Neural progenitor cell (in vitro differentiated cells): ENCODE results near the gene SLC43A1.

Source experiments
- CTCF ChIP-seq: fragments of 200-600 bp; sonication (generic); IDR thresholded peaks from 2 replicates; pipeline ENCODE4 v1.5.1; 2017; ENCODE audit warnings: antibody characterized with exemption, mild to moderate bottlenecking
- EZH2 ChIP-seq: fragments of 200-600 bp; sonication (generic); IDR thresholded peaks from 2 replicates; pipeline ENCODE4 v1.6.1; 2017; ENCODE audit warnings: antibody characterized with exemption, mild to moderate bottlenecking, moderate library complexity
- EZH2phosphoT487 ChIP-seq: fragments of 200-600 bp; sonication (generic); IDR thresholded peaks from 2 replicates; pipeline ENCODE4 v1.6.1; 2017; ENCODE audit warnings: antibody characterized with exemption

GRCh38 chr11:57512646-57513451 lies 2.7 kb downstream of the SLC43A1 start:
- TF ChIP-seq CTCF, result no peak
- TF ChIP-seq EZH2, result no peak
- no peak for TF ChIP-seq EZH2phosphoT487
